VCaP (cell line): ENCODE results near the gene HRH3.

Experiments
- H3K27ac ChIP-seq: fragments of 450-650 bp; 2 replicates; pipeline ENCODE4 v1.5.1; 2017
- TF ChIP-seq, protein P1 (sequence below): fragments of 450-650 bp; conservative IDR thresholded peaks from 2 replicates; pipeline ENCODE4 v1.5.1; 2017; ENCODE audit warnings: mild to moderate bottlenecking, moderate library complexity

HRH3 gene

DNA sequence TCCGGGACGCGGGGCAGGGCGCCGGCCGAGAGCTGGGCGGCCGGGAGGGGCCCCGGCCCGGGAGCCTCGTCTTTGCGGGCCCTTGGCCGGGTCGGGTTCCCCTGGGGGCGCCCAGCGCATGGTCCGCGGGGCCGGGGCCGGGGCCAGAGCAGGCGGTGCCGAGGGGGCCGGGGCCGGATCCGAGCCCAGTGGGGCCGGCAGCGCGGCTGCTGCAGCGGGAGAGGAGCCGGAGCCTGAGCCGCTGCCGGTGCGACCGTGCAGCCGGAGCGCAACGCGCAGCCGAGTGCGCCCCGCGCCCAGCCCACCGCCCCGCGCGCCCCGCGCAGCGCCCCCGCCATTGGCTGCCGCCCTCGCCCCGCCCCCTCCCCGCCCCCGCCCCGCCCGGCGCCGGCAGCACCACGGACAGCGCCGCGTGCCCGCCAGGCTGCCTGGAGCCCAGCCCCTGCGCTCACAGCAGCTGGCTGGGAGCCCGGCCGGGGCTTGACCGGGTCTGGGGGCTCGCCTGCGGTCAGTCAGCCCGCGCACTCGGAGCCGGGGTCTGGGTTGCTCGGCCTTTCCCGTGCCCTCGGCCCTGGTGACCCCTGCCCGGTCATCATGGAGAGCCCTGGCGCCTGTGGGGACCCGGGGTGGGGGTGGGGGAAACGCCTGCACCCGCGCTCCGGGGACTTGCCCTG, at the start of gene HRH3:
Gene HRH3 (minus strand): TSS at position 287 of the 674 bp plus-strand sequence. CDS start 308 bp downstream, outside the sequence.
- H3K27ac ChIP-seq = peak within 1 kb of the TSS; percentile 99
- TF ChIP-seq, protein P1, sequence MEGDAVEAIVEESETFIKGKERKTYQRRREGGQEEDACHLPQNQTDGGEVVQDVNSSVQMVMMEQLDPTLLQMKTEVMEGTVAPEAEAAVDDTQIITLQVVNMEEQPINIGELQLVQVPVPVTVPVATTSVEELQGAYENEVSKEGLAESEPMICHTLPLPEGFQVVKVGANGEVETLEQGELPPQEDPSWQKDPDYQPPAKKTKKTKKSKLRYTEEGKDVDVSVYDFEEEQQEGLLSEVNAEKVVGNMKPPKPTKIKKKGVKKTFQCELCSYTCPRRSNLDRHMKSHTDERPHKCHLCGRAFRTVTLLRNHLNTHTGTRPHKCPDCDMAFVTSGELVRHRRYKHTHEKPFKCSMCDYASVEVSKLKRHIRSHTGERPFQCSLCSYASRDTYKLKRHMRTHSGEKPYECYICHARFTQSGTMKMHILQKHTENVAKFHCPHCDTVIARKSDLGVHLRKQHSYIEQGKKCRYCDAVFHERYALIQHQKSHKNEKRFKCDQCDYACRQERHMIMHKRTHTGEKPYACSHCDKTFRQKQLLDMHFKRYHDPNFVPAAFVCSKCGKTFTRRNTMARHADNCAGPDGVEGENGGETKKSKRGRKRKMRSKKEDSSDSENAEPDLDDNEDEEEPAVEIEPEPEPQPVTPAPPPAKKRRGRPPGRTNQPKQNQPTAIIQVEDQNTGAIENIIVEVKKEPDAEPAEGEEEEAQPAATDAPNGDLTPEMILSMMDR = no peak

DNA sequence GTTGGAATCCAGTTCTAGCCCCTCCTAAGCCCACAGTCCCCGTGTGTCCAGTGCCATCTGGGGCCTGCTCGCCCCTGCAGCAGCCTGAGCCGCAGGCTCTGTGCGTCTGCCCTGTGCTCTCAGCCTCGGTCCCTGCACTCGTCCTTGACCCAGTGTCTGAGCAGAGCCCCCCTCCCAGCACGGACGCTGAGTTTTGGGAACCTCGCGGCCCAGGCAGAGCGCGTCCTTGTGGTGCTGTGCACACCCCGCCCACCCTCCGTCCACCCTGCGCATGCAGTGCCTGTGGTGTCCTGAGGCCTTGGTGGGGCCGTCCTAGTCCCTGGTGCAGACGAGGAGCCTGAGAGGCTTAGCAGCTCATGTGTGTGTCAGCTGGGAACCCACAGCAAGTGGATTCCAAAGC, 49.8 kb upstream of the HRH3 start:
- H3K27ac ChIP-seq = no peak overlapping the region

DNA sequence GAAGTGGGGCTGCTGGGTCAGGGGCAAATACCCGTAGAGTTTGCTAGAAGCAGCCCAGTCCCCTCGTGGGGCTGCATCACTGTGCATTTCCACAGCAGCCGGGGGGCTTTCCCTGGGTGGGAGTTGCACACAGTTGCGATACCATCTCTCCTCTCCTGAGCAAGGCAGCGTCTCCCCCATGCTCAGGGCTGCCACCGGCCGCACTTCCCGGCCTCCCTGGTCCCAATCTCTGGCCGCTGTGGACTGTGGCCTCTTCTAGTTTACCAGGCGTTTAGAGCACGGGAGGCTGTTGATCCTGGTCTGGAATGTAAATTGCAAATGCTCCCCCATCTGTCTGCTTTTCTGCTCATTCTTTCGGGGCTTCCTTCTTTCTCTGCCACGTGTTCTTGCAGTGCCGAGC, 49.3 kb upstream of the HRH3 start:
- TF ChIP-seq, protein P1 = no peak
- H3K27ac ChIP-seq = no peak overlapping the region

More for the DNA sequence above, 49.8 kb upstream of the HRH3 start:
- TF ChIP-seq, protein P1 = no peak

DNA sequence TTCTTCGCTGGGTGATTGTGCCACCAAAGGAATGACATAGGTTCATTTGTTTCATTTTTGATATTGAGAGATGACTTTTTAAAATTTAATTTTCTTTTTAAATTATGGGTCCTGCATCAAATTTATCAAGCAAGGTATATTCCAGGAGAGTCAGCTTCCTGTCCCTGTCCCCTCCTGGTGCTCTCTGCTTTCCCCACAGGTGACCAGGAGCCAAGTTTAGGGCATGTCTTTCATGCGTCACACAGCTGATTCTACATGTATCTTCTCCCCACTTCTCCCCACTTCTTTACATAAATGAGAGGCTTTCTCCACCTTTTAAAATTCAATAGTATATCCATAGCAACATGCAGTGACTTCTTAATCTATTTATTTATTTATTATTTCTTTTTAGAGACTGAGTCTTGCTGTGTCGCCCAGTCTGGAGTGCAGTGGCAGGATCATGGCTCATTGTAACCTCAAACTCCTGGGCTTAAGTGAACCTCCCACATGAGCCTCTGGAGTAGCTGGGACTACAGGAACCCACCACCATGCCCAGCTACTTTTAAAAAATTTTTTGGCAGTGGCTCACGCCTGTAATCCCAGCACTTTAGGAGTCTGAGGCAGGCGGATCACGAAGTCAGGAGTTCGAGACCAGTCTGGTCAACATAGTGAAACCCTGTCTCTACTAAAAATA, 48.3 kb upstream of the HRH3 start:
- no peak overlapping the region for H3K27ac ChIP-seq
- TF ChIP-seq, protein P1 = no peak

DNA sequence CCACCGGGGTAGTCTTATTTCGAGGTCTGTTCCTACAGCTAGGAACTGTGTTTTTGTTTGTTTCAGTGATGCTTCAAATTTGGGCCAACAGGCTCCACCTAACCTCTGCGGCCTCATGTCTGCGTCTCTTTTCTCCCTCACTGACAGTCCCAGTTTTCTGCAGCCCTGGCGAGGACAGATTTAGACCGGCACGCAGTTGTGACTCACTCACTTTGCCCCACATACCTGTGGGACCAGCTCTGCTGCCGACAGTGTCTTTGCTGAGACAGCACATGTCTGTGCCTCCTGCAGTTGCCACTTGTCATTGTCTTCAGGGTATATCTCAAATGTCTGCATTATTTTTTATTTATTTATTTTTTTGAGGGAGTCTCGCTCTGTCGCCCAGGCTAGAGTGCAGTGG, 47.5 kb upstream of the HRH3 start:
- TF ChIP-seq, protein P1 = no peak
- H3K27ac ChIP-seq = no peak overlapping the region

DNA sequence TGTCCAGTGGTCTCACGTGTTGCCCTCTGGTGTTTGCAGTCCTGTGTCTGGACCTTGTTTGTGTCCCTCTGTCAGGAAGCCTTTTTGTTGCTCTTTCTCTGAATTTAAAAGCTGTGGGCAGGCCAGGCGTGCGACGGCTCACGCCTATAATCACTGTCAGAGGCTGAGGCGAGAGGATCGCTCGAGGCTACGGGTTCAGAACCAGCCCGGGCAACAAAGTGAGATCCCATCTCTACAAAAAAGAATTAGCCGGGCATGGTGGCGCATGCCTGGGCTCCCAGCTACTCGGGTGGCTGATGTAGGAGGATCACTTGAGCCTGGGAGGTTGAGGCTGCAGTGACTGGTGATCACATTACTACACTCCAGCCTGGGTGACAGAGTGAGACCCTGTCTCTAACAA, 46.8 kb upstream of the HRH3 start:
- TF ChIP-seq, protein P1 = no peak
- H3K27ac ChIP-seq = no peak overlapping the region

DNA sequence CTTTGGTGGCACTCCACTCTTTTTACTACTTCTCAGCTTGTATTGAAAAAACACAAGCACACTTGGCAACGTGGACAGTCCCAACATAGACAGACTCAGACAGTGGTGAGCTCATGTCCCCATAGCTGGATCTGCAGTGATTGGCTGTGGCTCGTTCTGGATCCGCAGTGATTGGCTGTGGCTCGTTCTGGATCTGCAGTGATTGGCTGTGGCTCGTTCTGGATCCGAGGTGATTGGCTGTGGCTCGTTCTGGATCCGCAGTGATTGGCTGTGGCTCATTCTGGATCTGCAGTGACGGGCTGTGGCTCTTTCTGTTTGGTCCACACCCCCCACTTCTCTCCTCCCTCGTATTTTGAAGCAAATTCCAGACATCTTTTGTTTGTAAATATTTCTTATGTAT, 46.3 kb upstream of the HRH3 start:
- no peak overlapping the region for H3K27ac ChIP-seq
- TF ChIP-seq, protein P1 = no peak
